ENCODE measurements around the gene DISC1.

- TF ChIP-seq CTCF (IDR thresholded peaks at IDR 0.05) (no peak), EZH2 (IDR thresholded peaks at IDR 0.05; ENCODE audit: borderline replicate concordance, insufficient read depth, low read depth, low read length, poor library complexity, severe bottlenecking) (no peak)
These were observed 255.7 kb downstream of the DISC1 start for GRCh38 chr1:231882333-231882732.
